Activated naive CD4-positive, alpha-beta T cell treated with anti-CD3 and anti-CD28 coated beads, Interleukin-2, amount 50 U/mL, for 72 hours (primary cell): ENCODE measurements around the gene KIAA0319L. TPM values are rescaled to one million over a fixed set of nuclear protein-coding genes. Genes with fewer than 3 reads are reported as not detected.
A peak's percentile ranks its signal among the peaks of the same experiment; 100 is the strongest.

Experiments used
- ATAC-seq, 2 donors: fragments of 150-1000 bp; cut with Tn5 transposase; 2 replicates each; pipeline ENCODE4 v1.10.0; 2021; ENCODE audit warnings: mild to moderate bottlenecking in 2 of 2, moderate library complexity in 2 of 2
- DNase-seq, 2 donors: peaks; one replicate each; pipeline ENCODE4 v3.0.0; 2021 to 2022; ENCODE audit warnings: low spot score in 2 of 2
- H3K27ac Mint-ChIP-seq, 2 donors: one replicate each; pipeline ENCODE4 v1.8.0; 2022; ENCODE audit warnings: mild to moderate bottlenecking in 2 of 2, mixed read lengths in 2 of 2
- H3K36me3 Mint-ChIP-seq, 2 donors: one replicate each; pipeline ENCODE4 v1.8.0; 2022; ENCODE audit warnings: mixed read lengths in 2 of 2
- H3K9me3 Mint-ChIP-seq, 2 donors: one replicate each; pipeline ENCODE4 v1.8.0; 2022; ENCODE audit warnings: mixed read lengths in 2 of 2
- total RNA-seq, 2 donors: library from RNA; stranded (reverse); gene quantifications; one replicate each; pipeline ENCODE4 v1.2.3, GENCODE V29; 2022

Gene KIAA0319L
- total RNA-seq, 2 donors from 2014 or later, result 38.1 to 41.0 TPM

- Mint-ChIP-seq H3K36me3 (peaks cover 0 to 12% of the 10 kb centered on the region in 2 donors), H3K9me3 (no peaks in the 10 kb centered on the region), H3K27ac (peak overlapping the region; percentile 98 to 99)
- ATAC-seq (no peak), DNase-seq (no peak)
Observed at GRCh38 chr1:35558374-35559316, 1.4 kb upstream of the KIAA0319L start.

- peak; percentile 93 to 98 for DNase-seq
- H3K9me3 Mint-ChIP-seq, result no peaks in the 10 kb centered on the region
- peaks cover 1 to 12% of the 10 kb centered on the region in 2 donors for H3K36me3 Mint-ChIP-seq
- H3K27ac Mint-ChIP-seq, result peak within 1 kb of the TSS; percentile 98 to 99
- ATAC-seq, result peak; percentile 92 to 93
Observed at GRCh38 chr1:35557611-35558373, 589 bp upstream of the KIAA0319L start, which contains the start of gene NCDN. NCDN (plus strand) TSS chr1:35557799; CDS start chr1:35558191, 392 bp downstream.

- Mint-ChIP-seq H3K27ac (peak overlapping the region; percentile 91 to 99), H3K9me3 (no peaks in the 10 kb centered on the region), H3K36me3 (peaks cover 13 to 22% of the 10 kb centered on the region in 2 donors)
- ATAC-seq, result no peak
- no peak for DNase-seq
Observed at GRCh38 chr1:35556484-35557117, 602 bp downstream of the KIAA0319L start.

GRCh38 chr1:35555601-35556477, 1.4 kb downstream of the KIAA0319L start:
- H3K27ac Mint-ChIP-seq, result peak overlapping the region; percentile 91 to 99
- ATAC-seq (peak in 1 of 2 donors; percentile 27), DNase-seq (no peak)
- H3K9me3 Mint-ChIP-seq, result no peaks in the 10 kb centered on the region
- peaks cover 13 to 22% of the 10 kb centered on the region in 2 donors for H3K36me3 Mint-ChIP-seq

GRCh38 chr1:35555212-35555584, 2.0 kb downstream of the KIAA0319L start:
- DNase-seq, result no peak
- peak overlapping the region in 1 of 2 donors; percentile 99 for H3K27ac Mint-ChIP-seq
- H3K9me3 Mint-ChIP-seq, result no peaks in the 10 kb centered on the region
- peaks cover 13 to 22% of the 10 kb centered on the region in 2 donors for H3K36me3 Mint-ChIP-seq
- ATAC-seq, result no peak

GRCh38 chr1:35554266-35555211, 2.7 kb downstream of the KIAA0319L start:
- DNase-seq, result no peak

GRCh38 chr1:35553851-35554250, 3.4 kb downstream of the KIAA0319L start:
- no peak for DNase-seq
- Mint-ChIP-seq H3K9me3 (no peaks in the 10 kb centered on the region), H3K36me3 (peaks cover 13 to 22% of the 10 kb centered on the region in 2 donors), H3K27ac (no peak overlapping the region)
- ATAC-seq, result no peak

More at GRCh38 chr1:35554266-35555211, 2.7 kb downstream of the KIAA0319L start:
- ATAC-seq, result no peak
- Mint-ChIP-seq H3K36me3 (peaks cover 13 to 22% of the 10 kb centered on the region in 2 donors), H3K27ac (peak overlapping the region in 1 of 2 donors; percentile 99), H3K9me3 (no peaks in the 10 kb centered on the region)

GRCh38 chr1:35546614-35547013, 10.6 kb downstream of the KIAA0319L start:
- Mint-ChIP-seq H3K36me3 (peaks cover under 1 to 6% of the 10 kb centered on the region in 2 donors), H3K9me3 (no peaks in the 10 kb centered on the region)
- ATAC-seq, result no peak

GRCh38 chr1:35544976-35545375, 12.2 kb downstream of the KIAA0319L start:
- Mint-ChIP-seq H3K36me3 (peaks cover 0 to 6% of the 10 kb centered on the region in 2 donors), H3K27ac (peak overlapping the region in 1 of 2 donors; percentile 41), H3K9me3 (no peaks in the 10 kb centered on the region)
- ATAC-seq, result peak; percentile 55 to 81
- DNase-seq, result no peak

More at GRCh38 chr1:35546614-35547013, 10.6 kb downstream of the KIAA0319L start:
- H3K27ac Mint-ChIP-seq, result no peak overlapping the region
- DNase-seq, result no peak

- peaks cover 0 to 6% of the 10 kb centered on the region in 2 donors for H3K36me3 Mint-ChIP-seq
- DNase-seq (no peak), ATAC-seq (peak; percentile 49 to 72)
- H3K27ac Mint-ChIP-seq, result peak overlapping the region; percentile 84 to 90
- H3K9me3 Mint-ChIP-seq, result no peaks in the 10 kb centered on the region
Observed at GRCh38 chr1:35539824-35540261, 17.4 kb downstream of the KIAA0319L start.

GRCh38 chr1:35539073-35539823, 18.0 kb downstream of the KIAA0319L start:
- peak overlapping the region; percentile 84 to 90 for H3K27ac Mint-ChIP-seq
- no peaks in the 10 kb centered on the region for H3K9me3 Mint-ChIP-seq
- peaks cover 0 to 8% of the 10 kb centered on the region in 2 donors for H3K36me3 Mint-ChIP-seq
- DNase-seq, result no peak
- ATAC-seq, result peak; percentile 73 to 77

- ATAC-seq, result no peak
- no peak for DNase-seq
- peaks cover 0 to 13% of the 10 kb centered on the region in 2 donors for H3K36me3 Mint-ChIP-seq
- no peaks in the 10 kb centered on the region for H3K9me3 Mint-ChIP-seq
- peak overlapping the region in 1 of 2 donors; percentile 84 for H3K27ac Mint-ChIP-seq
Observed at GRCh38 chr1:35537806-35538205, 19.4 kb downstream of the KIAA0319L start.

- Mint-ChIP-seq H3K27ac (no peak overlapping the region), H3K36me3 (peaks cover 0 to 7% of the 10 kb centered on the region in 2 donors), H3K9me3 (no peaks in the 10 kb centered on the region)
- DNase-seq (no peak), ATAC-seq (peak; percentile 43 to 49)
Observed at GRCh38 chr1:35536556-35537162, 20.5 kb downstream of the KIAA0319L start.
